GM12892 (cell line): ENCODE measurements around the gene ATP6V0A1.

Source experiments
- POLR2AphosphoS5 ChIP-seq: IDR thresholded peaks from 2 replicates; pipeline ENCODE4 v1.6.1; 2011; ENCODE audit warnings: low read depth, low read length, control low read depth
- TAF1 ChIP-seq: IDR thresholded peaks from 2 replicates; pipeline ENCODE4 v1.6.1; 2011; ENCODE audit warnings: low read depth, mild to moderate bottlenecking, control low read depth, low read length, borderline replicate concordance

GRCh38 chr17:42502091-42502490 is 43.4 kb downstream of the ATP6V0A1 start:
- TF ChIP-seq TAF1: no peak
- no peak for TF ChIP-seq POLR2AphosphoS5
